ENCODE results near the gene NAP1L1.
A peak's percentile ranks its signal among the peaks of the same experiment; 100 is the strongest.

The NAP1L1 gene

GRCh38 chr12:76037130-76038103 lies 47.1 kb downstream of the NAP1L1 start:
- peak; percentile 46 for DNase-seq

GRCh38 chr12:76035045-76035444 lies 49.4 kb downstream of the NAP1L1 start:
- no peak for DNase-seq

GRCh38 chr12:76033081-76034011 lies 51.1 kb downstream of the NAP1L1 start:
- no peak for DNase-seq

- DNase-seq = peak; percentile 42
Observed at GRCh38 chr12:76032043-76032981, 52.2 kb downstream of the NAP1L1 start.

- DNase-seq = peak; percentile 95
Observed at GRCh38 chr12:76031414-76032042, 53.0 kb downstream of the NAP1L1 start, which contains the start of gene PHLDA1. Gene PHLDA1 (minus strand): TSS chr12:76031776.

- DNase-seq = peak; percentile 21
Observed at GRCh38 chr12:76031081-76031413, 53.4 kb downstream of the NAP1L1 start.

GRCh38 chr12:76030341-76031080 lies 54.0 kb downstream of the NAP1L1 start:
- peak; percentile 59 for DNase-seq

- DNase-seq = peak; percentile 24
Observed at GRCh38 chr12:76029982-76030340, 54.5 kb downstream of the NAP1L1 start.

GRCh38 chr12:76028571-76029277 lies 55.8 kb downstream of the NAP1L1 start:
- DNase-seq = no peak

GRCh38 chr12:76026643-76027063 lies 57.8 kb downstream of the NAP1L1 start:
- no peak for DNase-seq

- no peak for DNase-seq
Observed at GRCh38 chr12:76025601-76026575, 58.6 kb downstream of the NAP1L1 start.

GRCh38 chr12:76024942-76025600 lies 59.4 kb downstream of the NAP1L1 start:
- DNase-seq = no peak

GRCh38 chr12:76024102-76024781 lies 60.2 kb downstream of the NAP1L1 start:
- DNase-seq = no peak

- no peak for DNase-seq
Observed at GRCh38 chr12:76023069-76023690, 61.3 kb downstream of the NAP1L1 start.

GRCh38 chr12:76022506-76022905 lies 62.0 kb downstream of the NAP1L1 start:
- no peak for DNase-seq

- peak; percentile 80 for DNase-seq
Observed at GRCh38 chr12:76020731-76021672, 63.5 kb downstream of the NAP1L1 start.

All from stimulated activated CD4-positive, alpha-beta T cell treated with anti-CD3 and anti-CD28 coated beads, Interleukin-4, amount 100 ng/mL, for 24 hours (primary cell).